ENCODE measurements around the gene PARD3B.

- TF ChIP-seq CTCF (conservative IDR thresholded peaks at IDR 0.05 in 1 of 2, IDR thresholded peaks at IDR 0.05 in 1 of 2; ENCODE audit: low read depth in 1 of 2, low read length in 2 of 2) (no peak), EZH2 (IDR thresholded peaks at IDR 0.05; ENCODE audit: low read length, missing control alignments) (no peak)
Measured at GRCh38 chr2:205556357-205556756, 1011.1 kb downstream of the PARD3B start.

Data from fibroblast of lung (primary cell).